ENCODE data around the gene CEACAM16. TPM values are rescaled to one million over a fixed set of nuclear protein-coding genes. Genes with fewer than 3 reads are reported as not detected.
"Not testable (repeated sequence)": the region's sequence is repeated elsewhere in the genome, so short reads cannot be mapped to it uniquely, and the experiment has no call there.

CEACAM16 gene
- total RNA-seq, result not detected

- no peak for DNase-seq (ENCODE audit: low read depth in 2 of 3, low spot score in 2 of 3)
Measured at GRCh38 chr19:44698492-44699201, at the start of gene CEACAM16. CEACAM16 (plus strand) TSS chr19:44699151; CDS start chr19:44701457, 2,306 bp downstream.

- DNase-seq (ENCODE audit: low read depth in 2 of 3, low spot score in 2 of 3), result no peak
Measured at GRCh38 chr19:44649578-44650145, 49.3 kb upstream of the CEACAM16 start.

GRCh38 chr19:44653343-44653742 lies 45.6 kb upstream of the CEACAM16 start:
- DNase-seq (ENCODE audit: low read depth in 2 of 3, low spot score in 2 of 3), result no peak

GRCh38 chr19:44653977-44654774 lies 44.8 kb upstream of the CEACAM16 start:
- peak; percentile 31 to 91 (median 89) for DNase-seq (ENCODE audit: low read depth in 2 of 3, low spot score in 2 of 3)

GRCh38 chr19:44657211-44657921 lies 41.6 kb upstream of the CEACAM16 start:
- peak; percentile 37 to 84 (median 74) for DNase-seq (ENCODE audit: low read depth in 2 of 3, low spot score in 2 of 3)

- no peak for DNase-seq (ENCODE audit: low read depth in 2 of 3, low spot score in 2 of 3)
Measured at GRCh38 chr19:44658069-44658733, 40.8 kb upstream of the CEACAM16 start.

GRCh38 chr19:44660081-44660480 lies 38.9 kb upstream of the CEACAM16 start:
- DNase-seq (ENCODE audit: low read depth in 2 of 3, low spot score in 2 of 3), result no peak

- DNase-seq (ENCODE audit: low read depth in 2 of 3, low spot score in 2 of 3), result no peak
Measured at GRCh38 chr19:44661205-44661604, 37.7 kb upstream of the CEACAM16 start.

- DNase-seq (ENCODE audit: low read depth in 2 of 3, low spot score in 2 of 3), result no peak
Measured at GRCh38 chr19:44661904-44662303, 37.0 kb upstream of the CEACAM16 start.

GRCh38 chr19:44662691-44663385 lies 36.1 kb upstream of the CEACAM16 start:
- no peak for DNase-seq (ENCODE audit: low read depth in 2 of 3, low spot score in 2 of 3)

- DNase-seq (ENCODE audit: low read depth in 2 of 3, low spot score in 2 of 3), result no peak
Measured at GRCh38 chr19:44663996-44664395, 35.0 kb upstream of the CEACAM16 start.

- DNase-seq (ENCODE audit: low read depth in 2 of 3, low spot score in 2 of 3), result no peak
Measured at GRCh38 chr19:44664976-44665375, 34.0 kb upstream of the CEACAM16 start.

GRCh38 chr19:44666852-44667556 lies 31.9 kb upstream of the CEACAM16 start:
- DNase-seq (ENCODE audit: low read depth in 2 of 3, low spot score in 2 of 3), result no peak

- DNase-seq (ENCODE audit: low read depth in 2 of 3, low spot score in 2 of 3), result no peak
Measured at GRCh38 chr19:44668985-44669764, 29.8 kb upstream of the CEACAM16 start.

GRCh38 chr19:44670027-44670426 lies 28.9 kb upstream of the CEACAM16 start:
- not testable (repeated sequence) for DNase-seq (ENCODE audit: low read depth in 2 of 3, low spot score in 2 of 3)

- DNase-seq (ENCODE audit: low read depth in 2 of 3, low spot score in 2 of 3), result no peak
Measured at GRCh38 chr19:44671400-44671799, 27.6 kb upstream of the CEACAM16 start, which contains the start of gene CEACAM19. CEACAM19 (plus strand) TSS chr19:44671482; CDS start chr19:44671932, 450 bp downstream.

- no peak for DNase-seq (ENCODE audit: low read depth in 2 of 3, low spot score in 2 of 3)
Measured at GRCh38 chr19:44672226-44672625, 26.7 kb upstream of the CEACAM16 start.

GRCh38 chr19:44673510-44673909 lies 25.4 kb upstream of the CEACAM16 start:
- no peak for DNase-seq (ENCODE audit: low read depth in 2 of 3, low spot score in 2 of 3)
